Neural progenitor cell (in vitro differentiated cells): ENCODE data around the gene PARK7. TPM values are rescaled to one million over a fixed set of nuclear protein-coding genes. Genes with fewer than 3 reads are reported as not detected.

Experiments
- DNase-seq: peaks from one replicate; pipeline ENCODE4 v3.0.0-alpha.2; 2016; ENCODE audit warnings: low spot score
- H2AFZ ChIP-seq: fragments of 200-600 bp; sonication (generic); replicated peaks from 2 replicates; pipeline ENCODE4 v1.6.1; 2016; ENCODE audit warnings: antibody characterized with exemption
- H3F3A ChIP-seq: fragments of 200-600 bp; sonication (generic); 2 replicates; pipeline ENCODE4 v1.6.1; 2016; ENCODE audit warnings: antibody characterized with exemption, low read depth
- H3K27ac ChIP-seq: fragments of 200-600 bp; sonication (generic); 2 replicates; pipeline ENCODE4 v1.5.1; 2016; ENCODE audit warnings: mild to moderate bottlenecking
- H3K27me3 ChIP-seq: fragments of 200-600 bp; sonication (generic); 2 replicates; pipeline ENCODE4 v1.6.1; 2016; ENCODE audit warnings: mild to moderate bottlenecking, moderate library complexity
- H3K36me3 ChIP-seq: fragments of 200-600 bp; sonication (generic); 2 replicates; pipeline ENCODE4 v1.5.1; 2016
- H3K4me1 ChIP-seq: fragments of 200-600 bp; sonication (generic); 2 replicates; pipeline ENCODE4 v1.6.1; 2016; ENCODE audit warnings: mixed run types
- H3K4me2 ChIP-seq: fragments of 200-600 bp; sonication (generic); 2 replicates; pipeline ENCODE4 v1.6.1; 2016
- H3K4me3 ChIP-seq: fragments of 200-600 bp; sonication (generic); 2 replicates; pipeline ENCODE4 v1.5.1; 2016
- H3K79me2 ChIP-seq: fragments of 200-600 bp; sonication (generic); 2 replicates; pipeline ENCODE4 v1.6.1; 2016; ENCODE audit warnings: low read depth
- H3K9ac ChIP-seq: fragments of 200-600 bp; sonication (generic); 2 replicates; pipeline ENCODE4 v1.6.1; 2016
- H3K9me3 ChIP-seq: fragments of 200-600 bp; sonication (generic); 2 replicates; pipeline ENCODE4 v1.5.1; 2016; ENCODE audit warnings: low read depth
- H4K20me1 ChIP-seq: fragments of 200-600 bp; sonication (generic); 2 replicates; pipeline ENCODE4 v1.6.1; 2016; ENCODE audit warnings: low read depth
- H3K27ac Mint-ChIP-seq: 3 replicates; pipeline ENCODE4 v1.8.0; 2021; ENCODE audit warnings: mixed read lengths
- H3K27me3 Mint-ChIP-seq: 2 replicates; pipeline ENCODE4 v1.8.0; 2022; ENCODE audit warnings: low read depth, mild to moderate bottlenecking, inconsistent platforms, moderate library complexity, mixed read lengths; ENCODE audit not compliant: insufficient read depth
- H3K36me3 Mint-ChIP-seq: 3 replicates; pipeline ENCODE4 v1.8.0; 2021; ENCODE audit warnings: mixed read lengths
- H3K4me1 Mint-ChIP-seq: 3 replicates; pipeline ENCODE4 v1.8.0; 2021; ENCODE audit warnings: mixed read lengths
- H3K4me3 Mint-ChIP-seq: 3 replicates; pipeline ENCODE4 v1.8.0; 2021; ENCODE audit warnings: mild to moderate bottlenecking, moderate library complexity, mixed read lengths
- H3K9me3 Mint-ChIP-seq: 3 replicates; pipeline ENCODE4 v1.8.0; 2020; ENCODE audit warnings: mixed read lengths
- EZH2 ChIP-seq: fragments of 200-600 bp; sonication (generic); IDR thresholded peaks from 2 replicates; pipeline ENCODE4 v1.6.1; 2017; ENCODE audit warnings: antibody characterized with exemption, mild to moderate bottlenecking, moderate library complexity
- EZH2phosphoT487 ChIP-seq: fragments of 200-600 bp; sonication (generic); IDR thresholded peaks from 2 replicates; pipeline ENCODE4 v1.6.1; 2017; ENCODE audit warnings: antibody characterized with exemption
- total RNA-seq: library from RNA; depleted of rRNA; stranded (reverse); fragments of >200 nt; gene quantifications from 2 replicates; pipeline ENCODE4 v1.2.3, GENCODE V29; 2015; ENCODE audit warnings: low replicate concordance
- TF ChIP-seq, protein P1 (sequence below): fragments of 200-600 bp; sonication (generic); IDR thresholded peaks from 2 replicates; pipeline ENCODE4 v1.5.1; 2017; ENCODE audit warnings: antibody characterized with exemption, mild to moderate bottlenecking

The PARK7 gene
- total RNA-seq, 1 donor from 2014 or later: 214 TPM

DNA sequence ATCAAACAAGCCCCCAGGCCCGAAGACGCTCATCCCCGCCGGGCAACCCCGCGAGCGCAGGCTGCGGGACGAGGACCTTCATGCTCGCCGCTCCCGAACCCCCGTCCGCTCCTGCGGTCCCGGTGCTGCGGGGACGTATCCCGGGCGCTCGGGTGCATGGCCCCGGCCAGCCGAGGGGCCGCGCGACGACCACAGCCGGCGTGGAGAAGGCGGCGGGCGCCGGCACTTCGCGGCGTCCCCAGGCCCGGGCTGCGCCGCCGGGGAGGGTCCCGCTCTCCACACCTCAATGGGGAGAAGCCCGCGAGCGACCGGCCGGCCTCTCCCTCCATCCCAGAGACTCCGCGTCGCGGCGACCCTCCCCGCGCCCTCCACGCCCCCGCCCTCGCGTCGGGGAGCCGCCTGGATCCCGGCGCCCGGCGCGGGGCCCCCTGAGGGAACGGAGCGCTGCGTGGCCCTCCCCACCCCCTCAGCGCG, 64.2 kb downstream of the PARK7 start:
- Histone ChIP-seq H3K79me2 (peaks cover 53% of the 10 kb centered on the region), H3K27ac (peak overlapping the region; percentile 48), H3K4me1 (peaks cover 59% of the 10 kb centered on the region), H3K9ac (peak overlapping the region; percentile 77), H3K36me3 (no peaks in the 10 kb centered on the region), H3K9me3 (no peaks in the 10 kb centered on the region), H3F3A (peaks cover 11% of the 10 kb centered on the region), H4K20me1 (peaks cover 45% of the 10 kb centered on the region), H3K4me2 (peak overlapping the region; percentile 97), H3K4me3 (peak overlapping the region; percentile 96), H2AFZ (no peak overlapping the region), H3K27me3 (peaks cover 7% of the 10 kb centered on the region)
- no peak for DNase-seq
- H3K4me3 Mint-ChIP-seq: peak overlapping the region; percentile 91
- peaks cover 6% of the 10 kb centered on the region for H3K27me3 Mint-ChIP-seq
- TF ChIP-seq EZH2phosphoT487 (no peak), EZH2 (no peak)
- TF ChIP-seq, protein P1, sequence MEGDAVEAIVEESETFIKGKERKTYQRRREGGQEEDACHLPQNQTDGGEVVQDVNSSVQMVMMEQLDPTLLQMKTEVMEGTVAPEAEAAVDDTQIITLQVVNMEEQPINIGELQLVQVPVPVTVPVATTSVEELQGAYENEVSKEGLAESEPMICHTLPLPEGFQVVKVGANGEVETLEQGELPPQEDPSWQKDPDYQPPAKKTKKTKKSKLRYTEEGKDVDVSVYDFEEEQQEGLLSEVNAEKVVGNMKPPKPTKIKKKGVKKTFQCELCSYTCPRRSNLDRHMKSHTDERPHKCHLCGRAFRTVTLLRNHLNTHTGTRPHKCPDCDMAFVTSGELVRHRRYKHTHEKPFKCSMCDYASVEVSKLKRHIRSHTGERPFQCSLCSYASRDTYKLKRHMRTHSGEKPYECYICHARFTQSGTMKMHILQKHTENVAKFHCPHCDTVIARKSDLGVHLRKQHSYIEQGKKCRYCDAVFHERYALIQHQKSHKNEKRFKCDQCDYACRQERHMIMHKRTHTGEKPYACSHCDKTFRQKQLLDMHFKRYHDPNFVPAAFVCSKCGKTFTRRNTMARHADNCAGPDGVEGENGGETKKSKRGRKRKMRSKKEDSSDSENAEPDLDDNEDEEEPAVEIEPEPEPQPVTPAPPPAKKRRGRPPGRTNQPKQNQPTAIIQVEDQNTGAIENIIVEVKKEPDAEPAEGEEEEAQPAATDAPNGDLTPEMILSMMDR: no peak
- H3K36me3 Mint-ChIP-seq: no peaks in the 10 kb centered on the region
- H3K4me1 Mint-ChIP-seq: peaks cover 58% of the 10 kb centered on the region
- H3K9me3 Mint-ChIP-seq: no peaks in the 10 kb centered on the region
- H3K27ac Mint-ChIP-seq: peak overlapping the region; percentile 31

DNA sequence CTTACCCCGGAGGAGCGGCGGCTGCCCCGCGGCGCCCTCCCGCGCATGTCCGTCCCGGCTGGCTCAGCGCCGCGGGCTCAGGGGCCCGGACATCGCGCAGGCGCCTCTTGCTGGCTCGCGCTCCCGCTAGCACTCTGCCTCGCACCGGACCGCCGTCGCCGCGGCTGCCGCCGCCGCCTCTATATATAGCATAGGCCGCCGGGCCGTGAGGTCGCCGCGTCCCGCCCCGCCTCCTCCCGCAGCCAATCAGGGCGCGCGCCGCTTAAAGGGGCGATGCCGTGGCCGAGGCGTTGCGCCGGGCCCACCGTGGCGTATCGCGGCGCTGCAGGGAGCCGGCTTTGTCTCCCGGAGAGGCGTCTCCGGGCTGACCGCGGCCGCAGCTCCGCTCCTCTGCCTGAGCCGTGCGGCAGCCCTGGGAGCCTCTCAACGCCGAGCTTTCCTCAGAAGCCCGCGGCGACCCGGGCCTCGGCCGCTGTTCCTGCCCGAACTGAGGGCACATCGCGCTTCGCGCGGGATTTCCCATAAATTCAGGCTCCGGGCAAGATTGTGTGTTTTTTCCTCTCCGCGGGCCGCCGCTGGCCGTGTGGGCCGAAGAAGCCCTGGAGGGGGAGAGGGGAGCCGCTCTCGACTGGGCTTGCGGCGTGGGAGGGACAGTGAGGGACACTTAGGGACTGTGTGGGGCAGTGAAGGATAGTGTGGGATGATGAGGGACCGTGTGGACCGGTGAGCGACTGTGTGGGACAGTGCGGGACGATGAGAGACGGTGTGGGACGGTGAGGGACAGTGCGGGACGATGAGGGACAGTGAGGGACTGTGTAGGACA, 64.9 kb downstream of the PARK7 start, which contains the start of gene ERRFI1:
Gene ERRFI1 (minus strand): TSS at position 157 of the 823 bp plus-strand sequence. CDS start 10,690 bp downstream, outside the sequence.
- TF ChIP-seq EZH2phosphoT487 (no peak), EZH2 (no peak)
- TF ChIP-seq, protein P1: no peak
- no peaks in the 10 kb centered on the region for H3K36me3 ChIP-seq
- H3K79me2 ChIP-seq: peaks cover 46% of the 10 kb centered on the region
- no peaks in the 10 kb centered on the region for H3K9me3 Mint-ChIP-seq
- H3K4me3 Mint-ChIP-seq: peak within 1 kb of the TSS; percentile 91
- peak within 1 kb of the TSS; percentile 85 for H3K27ac Mint-ChIP-seq
- H3K4me1 ChIP-seq: peaks cover 52% of the 10 kb centered on the region
- H3F3A ChIP-seq: peaks cover 11% of the 10 kb centered on the region
- peak within 1 kb of the TSS; percentile 77 for H3K9ac ChIP-seq
- H2AFZ ChIP-seq: peak within 1 kb of the TSS; percentile 63
- H3K27me3 ChIP-seq: peaks cover 7% of the 10 kb centered on the region
- H3K4me2 ChIP-seq: peak within 1 kb of the TSS; percentile 97
- DNase-seq: peak; percentile 98
- H3K27ac ChIP-seq: peak within 1 kb of the TSS; percentile 48
- peaks cover 45% of the 10 kb centered on the region for H4K20me1 ChIP-seq
- peak within 1 kb of the TSS; percentile 96 for H3K4me3 ChIP-seq
- no peaks in the 10 kb centered on the region for H3K9me3 ChIP-seq
- H3K27me3 Mint-ChIP-seq: peaks cover 6% of the 10 kb centered on the region
- no peaks in the 10 kb centered on the region for H3K36me3 Mint-ChIP-seq
- peaks cover 54% of the 10 kb centered on the region for H3K4me1 Mint-ChIP-seq

DNA sequence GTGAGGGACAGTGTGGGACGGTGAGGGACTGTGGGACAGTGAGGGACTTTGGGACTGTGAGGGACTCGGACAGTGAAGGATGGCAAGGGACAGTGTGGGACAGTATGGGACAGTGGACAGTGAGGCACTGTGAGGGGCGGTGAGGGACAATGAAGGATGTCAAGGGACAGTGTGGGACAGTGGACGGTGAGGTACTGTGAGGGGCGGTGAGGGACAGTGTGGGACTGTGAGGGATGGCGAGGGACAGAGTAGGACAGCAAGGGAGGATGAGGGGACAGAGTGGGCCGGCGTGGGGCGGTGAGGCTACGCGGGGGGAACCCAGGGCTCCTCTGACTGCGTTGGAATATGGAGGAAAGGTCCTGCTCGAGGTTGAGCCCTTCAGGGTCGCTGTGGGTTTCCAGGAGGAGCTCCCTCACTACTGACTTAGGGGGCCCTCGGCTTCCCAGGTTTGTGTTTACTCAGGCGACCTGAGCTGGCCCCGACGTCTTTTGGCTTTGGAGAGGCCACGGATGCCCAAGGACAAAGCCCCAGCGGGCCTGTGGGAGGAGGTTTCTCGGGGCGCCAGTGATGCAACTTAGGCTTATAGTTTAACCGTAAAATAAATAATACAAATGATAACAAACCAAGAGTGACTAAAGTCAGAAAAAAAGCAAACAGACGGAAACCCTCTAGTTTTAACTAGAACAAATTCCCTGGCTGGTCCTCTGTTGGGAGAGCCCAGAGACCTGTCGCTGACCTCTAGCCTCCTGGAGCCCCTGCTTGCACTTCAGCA, 65.7 kb downstream of the PARK7 start:
- no peak for TF ChIP-seq EZH2phosphoT487
- TF ChIP-seq EZH2: no peak
- TF ChIP-seq, protein P1: no peak
- Mint-ChIP-seq H3K27me3 (peaks cover 6% of the 10 kb centered on the region), H3K4me1 (peaks cover 48% of the 10 kb centered on the region), H3K9me3 (no peaks in the 10 kb centered on the region), H3K27ac (peak overlapping the region; percentile 85), H3K4me3 (peak overlapping the region; percentile 87), H3K36me3 (no peaks in the 10 kb centered on the region)
- Histone ChIP-seq H3K79me2 (peaks cover 38% of the 10 kb centered on the region), H3K27me3 (peaks cover 7% of the 10 kb centered on the region), H3K4me3 (peak overlapping the region; percentile 96), H2AFZ (peak overlapping the region; percentile 63), H4K20me1 (peaks cover 38% of the 10 kb centered on the region), H3K4me1 (peaks cover 44% of the 10 kb centered on the region), H3K4me2 (peak overlapping the region; percentile 70), H3K9me3 (no peaks in the 10 kb centered on the region), H3F3A (peaks cover 11% of the 10 kb centered on the region), H3K9ac (no peak overlapping the region), H3K36me3 (no peaks in the 10 kb centered on the region), H3K27ac (no peak overlapping the region)
- peak; percentile 48 for DNase-seq
